GM23248 (cell line): ENCODE results near the gene GTF2H4. TPM values are rescaled to one million over a fixed set of nuclear protein-coding genes. Genes with fewer than 3 reads are reported as not detected.
"Not testable (repeated sequence)": the region's sequence is repeated elsewhere in the genome, so short reads cannot be mapped to it uniquely, and the experiment has no call there.

Source experiments
- DNase-seq: peaks from one replicate; pipeline ENCODE4 v3.0.0-alpha.2; 2015
- H2AFZ ChIP-seq: fragments of 200-600 bp; sonication (generic); 2 replicates; pipeline ENCODE4 v1.6.1; 2016; ENCODE audit warnings: antibody characterized with exemption
- H3F3A ChIP-seq: fragments of 200-600 bp; sonication (generic); 2 replicates; pipeline ENCODE4 v1.6.1; 2016; ENCODE audit warnings: mild to moderate bottlenecking, antibody characterized with exemption, mixed run types; ENCODE audit not compliant: insufficient read depth
- H3K27ac ChIP-seq: fragments of 200-600 bp; sonication (generic); 2 replicates; pipeline ENCODE4 v1.5.1; 2016; ENCODE audit warnings: mild to moderate bottlenecking
- H3K27me3 ChIP-seq: fragments of 200-600 bp; sonication (generic); replicated peaks from 2 replicates; pipeline ENCODE4 v1.6.1; 2016; ENCODE audit warnings: mild to moderate bottlenecking; ENCODE audit not compliant: insufficient read depth
- H3K36me3 ChIP-seq: fragments of 200-600 bp; sonication (generic); 2 replicates; pipeline ENCODE4 v1.6.1; 2016; ENCODE audit warnings: low read depth, mild to moderate bottlenecking
- H3K4me1 ChIP-seq: fragments of 200-600 bp; sonication (generic); 2 replicates; pipeline ENCODE4 v1.6.1; 2016; ENCODE audit warnings: mild to moderate bottlenecking; ENCODE audit not compliant: insufficient read depth
- H3K4me2 ChIP-seq: fragments of 200-600 bp; sonication (generic); one replicate; pipeline ENCODE4 v1.6.1; 2016; ENCODE audit warnings: mild to moderate bottlenecking; ENCODE audit not compliant: unreplicated experiment
- H3K4me3 ChIP-seq: fragments of 200-600 bp; sonication (generic); 2 replicates; pipeline ENCODE4 v1.5.1; 2016; ENCODE audit warnings: mild to moderate bottlenecking
- H3K79me2 ChIP-seq: fragments of 200-600 bp; sonication (generic); 2 replicates; pipeline ENCODE4 v1.6.1; 2016; ENCODE audit warnings: mild to moderate bottlenecking; ENCODE audit not compliant: insufficient read depth
- H3K9ac ChIP-seq: fragments of 200-600 bp; sonication (generic); 2 replicates; pipeline ENCODE4 v1.6.1; 2016; ENCODE audit warnings: mild to moderate bottlenecking
- H3K9me2 ChIP-seq: fragments of 200-600 bp; sonication (generic); 2 replicates; pipeline ENCODE4 v1.6.1; 2016; ENCODE audit warnings: mixed run types, mild to moderate bottlenecking, moderate library complexity; ENCODE audit not compliant: insufficient read depth
- H3K9me3 ChIP-seq: fragments of 200-600 bp; sonication (generic); one replicate; pipeline ENCODE4 v1.6.1; 2017; ENCODE audit warnings: low read depth
- H4K20me1 ChIP-seq: fragments of 200-600 bp; sonication (generic); 2 replicates; pipeline ENCODE4 v1.6.0; 2016; ENCODE audit not compliant: insufficient read depth
- EZH2 ChIP-seq: fragments of 200-600 bp; sonication (generic); IDR thresholded peaks from 2 replicates; pipeline ENCODE4 v1.6.1; 2018; ENCODE audit warnings: antibody characterized with exemption, mild to moderate bottlenecking; ENCODE audit not compliant: insufficient read depth, poor library complexity, severe bottlenecking
- EZH2phosphoT487 ChIP-seq: fragments of 200-600 bp; sonication (generic); IDR thresholded peaks from 2 replicates; pipeline ENCODE4 v1.6.1; 2018; ENCODE audit warnings: antibody characterized with exemption, moderate library complexity, mild to moderate bottlenecking, low read depth; ENCODE audit not compliant: insufficient read depth
- WGBS, 2 experiments: methylation state at CpG; one replicate each; pipeline ENCODE4 v1.1.6; 2015 to 2017; ENCODE audit warnings: low lambda C conversion rate in 2 of 2, low coverage in 1 of 2; ENCODE audit errors: missing lambda C conversion rate in 2 of 2; 5-methylcytosine and 5-hydroxymethylcytosine counted together
- in situ Hi-C: fragments of 300-500 bp; cut with MboI; formaldehyde crosslinking; loops from 2 replicates; pipeline ENCODE4 v1.15.0; 2020
- polyA plus RNA-seq: library from polyadenylated mRNA; unstranded; fragments of >200 nt; fragmentation: Nextera tagmentation; extraction: Ambion mirVana; gene quantifications from 2 replicates; pipeline ENCODE4 v1.2.1, GENCODE V29; 2016
- total RNA-seq: library from RNA; depleted of rRNA; stranded (reverse); fragments of >200 nt; shearing (Covaris generic); gene quantifications from 2 replicates; pipeline ENCODE4 v1.2.3, GENCODE V29; 2014

GTF2H4 gene
- total and polyA plus RNA-seq, 2 experiments from 2014 or later, result 5.3 to 21.7 TPM

GRCh38 chr6:30908700-30909099 is 693 bp downstream of the GTF2H4 start:
- in situ Hi-C loops, result no loop called here
- H3K9me2 ChIP-seq, result no peaks in the 10 kb centered on the region
- no peaks in the 10 kb centered on the region for H3K27me3 ChIP-seq
- H3K4me2 ChIP-seq, result peak overlapping the region; percentile 98
- H3K4me3 ChIP-seq, result peak overlapping the region; percentile 100
- no peak for TF ChIP-seq EZH2
- TF ChIP-seq EZH2phosphoT487, result no peak
- H3K79me2 ChIP-seq, result peaks cover 19% of the 10 kb centered on the region
- DNase-seq, result no peak
- no peak overlapping the region for H3K27ac ChIP-seq
- no peaks in the 10 kb centered on the region for H4K20me1 ChIP-seq
- H3K9me3 ChIP-seq, result no peaks in the 10 kb centered on the region
- peak overlapping the region; percentile 93 for H3K9ac ChIP-seq
- H3K4me1 ChIP-seq, result peaks cover 7% of the 10 kb centered on the region; the same call in 1 of the 2 replicates
- WGBS, 2 experiments, result 27 to 30% methylated on average over 2 of the region's 2 CpGs
- peak overlapping the region; percentile 99 for H2AFZ ChIP-seq
- H3F3A ChIP-seq, result peaks cover 24% of the 10 kb centered on the region
- H3K36me3 ChIP-seq, result no peaks in the 10 kb centered on the region

GRCh38 chr6:30910473-30910872 is 2.5 kb downstream of the GTF2H4 start:
- Histone ChIP-seq H3K79me2 (peaks cover 19% of the 10 kb centered on the region), H3F3A (peaks cover 24% of the 10 kb centered on the region)
- H3K4me1 ChIP-seq, H3K9me3 ChIP-seq, H3K4me3 ChIP-seq, DNase-seq, H3K27ac ChIP-seq, H3K9me2 ChIP-seq, H3K27me3 ChIP-seq, H3K4me2 ChIP-seq, H4K20me1 ChIP-seq, H3K36me3 ChIP-seq, H3K9ac ChIP-seq, H2AFZ ChIP-seq: not testable (repeated sequence)
- in situ Hi-C loops, result loop anchor here (10.0 kb wide), 1 partner anchor 164 kb away; no protein-coding TSS in a partner anchor
- 90 to 95% methylated on average over 12 of the region's 12 CpGs for whole genome bisulfite sequencing, 2 experiments

- Histone ChIP-seq H3K27ac (no peak overlapping the region), H3K36me3 (0 out of 2 replicates have a peak, but pooled peaks cover 3% of the 10 kb centered on the region), H3K4me2 (no peak overlapping the region), H3K79me2 (peaks cover 19% of the 10 kb centered on the region), H3K4me3 (no peak overlapping the region), H3K4me1 (peaks cover 7% of the 10 kb centered on the region; the same call in 1 of the 2 replicates), H2AFZ (no peak overlapping the region), H3F3A (peaks cover 12% of the 10 kb centered on the region), H3K27me3 (no peaks in the 10 kb centered on the region), H4K20me1 (no peaks in the 10 kb centered on the region), H3K9ac (peak overlapping the region; percentile 90; the same call in 1 of the 2 replicates), H3K9me2 (no peaks in the 10 kb centered on the region), H3K9me3 (no peaks in the 10 kb centered on the region)
- in situ Hi-C loops, result loop anchor here (10.0 kb wide), 1 partner anchor 162 kb away; no protein-coding TSS in a partner anchor
- peak; percentile 7 for DNase-seq
- TF ChIP-seq EZH2phosphoT487 (no peak), EZH2 (no peak)
- 77 to 80% methylated on average over 8 of the region's 8 CpGs for WGBS, 2 experiments
These were observed 4.9 kb downstream of the GTF2H4 start for GRCh38 chr6:30912746-30913520.

GRCh38 chr6:30913721-30914075 is 5.7 kb downstream of the GTF2H4 start:
- WGBS, 2 experiments, result 5 to 11% methylated on average over 19 to 31 of the region's 31 CpGs
- Histone ChIP-seq H3K27ac (peak overlapping the region; percentile 72), H3K36me3 (0 out of 2 replicates have a peak, but pooled peaks cover 3% of the 10 kb centered on the region), H3K9me2 (no peaks in the 10 kb centered on the region), H3K4me1 (peaks cover 7% of the 10 kb centered on the region; the same call in 1 of the 2 replicates), H3K9ac (peak overlapping the region; percentile 90), H3K4me2 (peak overlapping the region; percentile 77), H3K79me2 (peaks cover 13% of the 10 kb centered on the region), H2AFZ (peak overlapping the region; percentile 84), H3K9me3 (no peaks in the 10 kb centered on the region), H3K4me3 (peak overlapping the region; percentile 74), H3F3A (peaks cover 12% of the 10 kb centered on the region), H4K20me1 (no peaks in the 10 kb centered on the region), H3K27me3 (no peaks in the 10 kb centered on the region)
- in situ Hi-C loops, result loop anchor here (10.0 kb wide), 1 partner anchor 161 kb away; no protein-coding TSS in a partner anchor
- TF ChIP-seq EZH2phosphoT487, result no peak
- no peak for TF ChIP-seq EZH2
- no peak for DNase-seq
